Activated CD8-positive, alpha-beta memory T cell treated with anti-CD3 and anti-CD28 coated beads for 1 hour (primary cell): ENCODE data around the gene EPHA10.
A peak's percentile ranks its signal among the peaks of the same experiment; 100 is the strongest.
"Not testable (repeated sequence)": the region's sequence is repeated elsewhere in the genome, so short reads cannot be mapped to it uniquely, and the experiment has no call there.

Experiments
- DNase-seq, 2 donors: peaks; one replicate each; pipeline ENCODE4 v3.0.0-alpha.2; 2020; ENCODE audit warnings: low read depth in 1 of 2; ENCODE audit errors: extremely low read depth in 1 of 2

The EPHA10 gene

GRCh38 chr1:37718181-37718900, 46.6 kb downstream of the EPHA10 start:
- no peak for DNase-seq

- DNase-seq = no peak
Measured at GRCh38 chr1:37717631-37718030, 47.3 kb downstream of the EPHA10 start.

- no peak for DNase-seq
Measured at GRCh38 chr1:37716321-37716720, 48.6 kb downstream of the EPHA10 start.

- no peak for DNase-seq
Measured at GRCh38 chr1:37714689-37715088, 50.2 kb downstream of the EPHA10 start.

GRCh38 chr1:37714226-37714625, 50.7 kb downstream of the EPHA10 start:
- no peak for DNase-seq

- DNase-seq = no peak
Measured at GRCh38 chr1:37708471-37708870, 56.4 kb downstream of the EPHA10 start.

- DNase-seq = no peak
Measured at GRCh38 chr1:37705399-37705798, 59.5 kb downstream of the EPHA10 start.

GRCh38 chr1:37704966-37705365, 60.0 kb downstream of the EPHA10 start:
- DNase-seq = no peak

- DNase-seq = no peak
Measured at GRCh38 chr1:37703061-37703460, 61.9 kb downstream of the EPHA10 start.

- DNase-seq = no peak
Measured at GRCh38 chr1:37701051-37701450, 63.9 kb downstream of the EPHA10 start.

- no peak for DNase-seq
Measured at GRCh38 chr1:37699147-37699546, 65.8 kb downstream of the EPHA10 start.

GRCh38 chr1:37697737-37698136, 67.2 kb downstream of the EPHA10 start:
- DNase-seq = no peak

- DNase-seq = no peak
Measured at GRCh38 chr1:37697090-37697489, 67.8 kb downstream of the EPHA10 start.

GRCh38 chr1:37692834-37693175, 72.1 kb downstream of the EPHA10 start:
- DNase-seq = no peak

GRCh38 chr1:37692078-37692833, 72.7 kb downstream of the EPHA10 start, which contains the start of gene CDCA8:
Gene CDCA8 (plus strand): TSS chr1:37692516. CDS start chr1:37692691, 175 bp downstream.
- DNase-seq = peak; percentile 95 to 96

GRCh38 chr1:37691497-37692077, 73.3 kb downstream of the EPHA10 start:
- DNase-seq = no peak

GRCh38 chr1:37688926-37689325, 76.0 kb downstream of the EPHA10 start:
- no peak for DNase-seq

GRCh38 chr1:37687764-37688163, 77.2 kb downstream of the EPHA10 start:
- not testable (repeated sequence) for DNase-seq

GRCh38 chr1:37685722-37686121, 79.2 kb downstream of the EPHA10 start:
- DNase-seq = no peak

GRCh38 chr1:37684182-37684581, 80.7 kb downstream of the EPHA10 start:
- not testable (repeated sequence) for DNase-seq

GRCh38 chr1:37682334-37682987, 82.5 kb downstream of the EPHA10 start:
- DNase-seq = peak; percentile 50 to 63
